Parathyroid adenoma (tissue), 2 donors: ENCODE data around the gene FIBIN.

Experiments
- H2AFZ ChIP-seq: fragments of 300-600 bp; sonication (generic); one replicate; pipeline ENCODE4 v1.7.0; 2017; ENCODE audit warnings: antibody characterized with exemption, mild to moderate bottlenecking
- H3K27ac ChIP-seq: fragments of 300-600 bp; sonication (generic); one replicate; pipeline ENCODE4 v1.7.0; 2017
- H3K27me3 ChIP-seq: fragments of 300-600 bp; sonication (generic); one replicate; pipeline ENCODE4 v1.7.0; 2017; ENCODE audit warnings: low read length; ENCODE audit not compliant: control insufficient read depth, insufficient read depth
- H3K36me3 ChIP-seq: fragments of 300-600 bp; sonication (generic); one replicate; pipeline ENCODE4 v1.7.0; 2017; ENCODE audit warnings: low read length; ENCODE audit not compliant: control insufficient read depth, insufficient read depth
- H3K4me1 ChIP-seq: fragments of 300-600 bp; sonication (generic); one replicate; pipeline ENCODE4 v1.7.0; 2017; ENCODE audit warnings: control low read depth
- H3K4me2 ChIP-seq: fragments of 300-600 bp; sonication (generic); one replicate; pipeline ENCODE4 v1.7.0; 2017; ENCODE audit warnings: low read length
- H3K4me3 ChIP-seq: fragments of 300-600 bp; sonication (generic); one replicate; pipeline ENCODE4 v1.7.0; 2017; ENCODE audit warnings: low read depth, low read length
- H3K79me2 ChIP-seq: fragments of 300-600 bp; sonication (generic); one replicate; pipeline ENCODE4 v1.7.0; 2017; ENCODE audit warnings: control low read depth
- H3K9ac ChIP-seq: fragments of 300-600 bp; sonication (generic); one replicate; pipeline ENCODE4 v1.7.0; 2017; ENCODE audit warnings: mild to moderate bottlenecking
- H3K9me3 ChIP-seq: fragments of 300-600 bp; sonication (generic); one replicate; pipeline ENCODE4 v1.7.0; 2017; ENCODE audit warnings: low read length; ENCODE audit not compliant: control insufficient read depth
- TF ChIP-seq, protein P1 (sequence below): fragments of 300-600 bp; sonication (generic); IDR thresholded peaks from one replicate; pipeline ENCODE4 v1.7.0; 2017; ENCODE audit warnings: antibody characterized with exemption, mild to moderate bottlenecking
- donor health status: primary hyperparathyroidism.

Gene FIBIN

DNA sequence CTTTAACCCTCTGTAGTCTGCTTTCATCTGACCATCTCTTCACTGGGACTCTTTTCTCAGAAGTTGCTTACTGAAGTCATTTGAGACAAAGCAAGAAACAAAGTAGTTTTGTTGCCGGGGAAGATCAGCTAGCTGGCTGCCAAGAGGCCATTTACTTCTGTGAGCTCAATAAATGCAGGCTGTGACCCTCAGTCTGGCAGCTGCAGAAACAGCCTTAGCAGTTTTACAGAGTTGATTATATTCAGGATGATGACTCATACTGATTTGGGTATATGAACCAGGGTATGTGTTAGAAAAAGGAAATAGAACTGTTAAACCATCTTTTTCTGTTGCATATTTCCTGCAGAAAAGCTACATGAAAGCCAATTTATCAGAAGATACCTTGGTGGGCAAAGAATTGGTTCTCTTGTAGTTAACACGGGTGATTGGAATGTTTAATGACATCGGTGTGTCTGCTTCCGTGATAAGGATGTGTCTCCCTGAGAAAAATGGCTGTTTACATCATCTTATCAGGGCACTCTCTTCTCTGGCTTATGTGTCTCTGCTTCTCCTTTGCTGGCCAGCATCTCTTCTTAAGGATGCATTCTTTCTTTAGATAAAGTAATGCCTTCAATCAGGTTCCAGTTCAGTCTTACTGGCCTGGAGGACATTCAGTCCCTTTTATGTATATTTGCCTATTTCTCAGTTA is 18.5 kb downstream of the FIBIN start:
- H2AFZ ChIP-seq = no peak overlapping the region

DNA sequence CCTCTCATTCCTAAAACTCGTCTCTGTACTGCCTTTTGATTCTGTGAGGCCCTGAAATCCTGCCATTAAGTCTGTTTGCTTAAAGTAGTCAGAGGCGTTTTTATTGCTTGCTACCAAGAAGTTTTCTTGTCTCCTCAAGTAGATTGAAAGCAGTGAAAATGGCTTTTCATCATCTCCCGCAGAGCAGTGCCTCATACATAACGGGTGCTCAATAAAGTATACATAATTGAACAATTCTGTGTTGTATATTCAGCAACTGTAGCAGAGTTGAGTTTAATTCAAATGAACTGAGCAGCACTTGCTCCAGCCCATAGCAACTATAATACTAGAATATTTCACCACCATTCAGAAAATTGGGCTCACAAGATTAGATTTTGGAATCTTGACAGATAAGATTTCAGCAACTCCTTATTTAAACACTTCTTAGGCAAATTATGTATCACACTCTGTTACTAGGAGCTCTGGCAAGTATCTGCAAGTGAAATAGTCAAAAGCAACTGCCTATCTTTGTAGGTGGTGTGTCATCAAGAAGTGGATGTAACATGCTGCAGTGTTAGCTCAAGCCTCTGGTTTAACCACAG is 20.0 kb downstream of the FIBIN start:
- Histone ChIP-seq H3K9me3 (no peaks in the 10 kb centered on the region), H3K4me2 (no peak overlapping the region), H3K9ac (no peak overlapping the region), H3K27me3 (no peaks in the 10 kb centered on the region), H3K36me3 (no peaks in the 10 kb centered on the region), H3K4me1 (no peaks in the 10 kb centered on the region), H2AFZ (no peak overlapping the region), H3K4me3 (no peak overlapping the region), H3K27ac (no peak overlapping the region), H3K79me2 (no peaks in the 10 kb centered on the region)
- TF ChIP-seq, protein P1, sequence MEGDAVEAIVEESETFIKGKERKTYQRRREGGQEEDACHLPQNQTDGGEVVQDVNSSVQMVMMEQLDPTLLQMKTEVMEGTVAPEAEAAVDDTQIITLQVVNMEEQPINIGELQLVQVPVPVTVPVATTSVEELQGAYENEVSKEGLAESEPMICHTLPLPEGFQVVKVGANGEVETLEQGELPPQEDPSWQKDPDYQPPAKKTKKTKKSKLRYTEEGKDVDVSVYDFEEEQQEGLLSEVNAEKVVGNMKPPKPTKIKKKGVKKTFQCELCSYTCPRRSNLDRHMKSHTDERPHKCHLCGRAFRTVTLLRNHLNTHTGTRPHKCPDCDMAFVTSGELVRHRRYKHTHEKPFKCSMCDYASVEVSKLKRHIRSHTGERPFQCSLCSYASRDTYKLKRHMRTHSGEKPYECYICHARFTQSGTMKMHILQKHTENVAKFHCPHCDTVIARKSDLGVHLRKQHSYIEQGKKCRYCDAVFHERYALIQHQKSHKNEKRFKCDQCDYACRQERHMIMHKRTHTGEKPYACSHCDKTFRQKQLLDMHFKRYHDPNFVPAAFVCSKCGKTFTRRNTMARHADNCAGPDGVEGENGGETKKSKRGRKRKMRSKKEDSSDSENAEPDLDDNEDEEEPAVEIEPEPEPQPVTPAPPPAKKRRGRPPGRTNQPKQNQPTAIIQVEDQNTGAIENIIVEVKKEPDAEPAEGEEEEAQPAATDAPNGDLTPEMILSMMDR = no peak

More for the DNA sequence above, 18.5 kb downstream of the FIBIN start:
- Histone ChIP-seq H3K9me3 (no peaks in the 10 kb centered on the region), H3K79me2 (no peaks in the 10 kb centered on the region), H3K4me2 (no peak overlapping the region), H3K36me3 (no peaks in the 10 kb centered on the region), H3K4me3 (no peak overlapping the region), H3K4me1 (no peaks in the 10 kb centered on the region), H3K9ac (no peak overlapping the region), H3K27ac (no peak overlapping the region), H3K27me3 (no peaks in the 10 kb centered on the region)
- TF ChIP-seq, protein P1 = no peak

DNA sequence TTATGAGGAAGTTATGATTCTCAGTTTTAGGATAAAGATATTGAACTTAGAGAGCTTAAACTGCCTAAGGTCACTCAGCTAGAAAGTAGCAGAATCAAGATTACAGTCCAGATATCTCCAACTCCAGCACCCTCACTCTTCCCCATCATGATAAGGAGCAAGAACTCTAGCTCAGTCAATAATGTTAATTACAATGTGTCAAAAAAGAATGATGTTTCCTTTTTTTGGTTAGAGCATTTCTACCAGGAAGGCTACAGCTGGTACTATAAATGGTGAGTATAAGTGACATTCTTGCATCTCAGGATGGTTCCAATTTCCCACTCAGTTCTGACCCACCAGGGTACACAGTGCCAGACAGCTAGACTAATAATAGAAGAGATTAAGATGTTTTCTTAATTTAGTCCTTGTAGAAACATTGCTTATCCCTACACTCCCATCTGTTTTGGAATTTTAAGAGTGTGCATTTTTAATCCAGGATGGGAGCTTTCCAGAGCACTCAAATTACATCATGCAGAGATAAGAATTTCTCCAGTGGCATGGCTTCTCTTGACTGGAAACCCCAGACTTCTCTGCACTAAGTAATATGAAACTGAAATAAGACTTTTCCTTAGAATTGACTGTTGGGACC is 25.1 kb downstream of the FIBIN start:
- no peaks in the 10 kb centered on the region for H3K9me3 ChIP-seq
- H3K36me3 ChIP-seq = no peaks in the 10 kb centered on the region
- no peak overlapping the region for H3K27ac ChIP-seq
- H3K4me1 ChIP-seq = no peaks in the 10 kb centered on the region
- no peaks in the 10 kb centered on the region for H3K27me3 ChIP-seq
- no peak overlapping the region for H3K9ac ChIP-seq
- H3K4me3 ChIP-seq = no peak overlapping the region
- no peak overlapping the region for H3K4me2 ChIP-seq
- H3K79me2 ChIP-seq = no peaks in the 10 kb centered on the region
- H2AFZ ChIP-seq = no peak overlapping the region
- TF ChIP-seq, protein P1 = no peak

DNA sequence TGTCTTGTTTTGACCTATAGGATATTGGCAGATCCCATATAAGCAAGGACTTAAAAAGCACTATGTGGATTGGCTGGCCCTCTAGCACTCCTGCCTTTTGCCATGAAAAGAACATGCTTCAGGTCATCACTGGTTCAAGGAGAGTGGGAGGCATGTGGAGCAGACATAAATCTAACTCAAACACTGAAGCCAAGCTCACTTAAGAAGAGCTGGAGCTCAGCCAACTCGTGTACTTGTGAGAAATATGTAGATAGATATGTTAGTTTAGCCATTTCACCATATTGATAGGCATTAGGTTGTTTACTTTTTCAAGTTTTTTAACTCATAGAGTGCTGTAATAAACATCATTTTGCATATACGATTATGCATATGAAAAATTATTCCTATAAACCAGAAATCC is 26.8 kb downstream of the FIBIN start:
- no peaks in the 10 kb centered on the region for H3K9me3 ChIP-seq
- no peaks in the 10 kb centered on the region for H3K36me3 ChIP-seq
- no peaks in the 10 kb centered on the region for H3K27me3 ChIP-seq
- H3K4me3 ChIP-seq = no peak overlapping the region
- TF ChIP-seq, protein P1 = no peak
- H3K79me2 ChIP-seq = no peaks in the 10 kb centered on the region
- H3K9ac ChIP-seq = no peak overlapping the region
- H2AFZ ChIP-seq = no peak overlapping the region
- no peak overlapping the region for H3K4me2 ChIP-seq
- no peaks in the 10 kb centered on the region for H3K4me1 ChIP-seq
- no peak overlapping the region for H3K27ac ChIP-seq
